NCI-H774 (cell line): ENCODE measurements around the gene ALKBH5.

Source experiments
- DNase-seq: peaks from one replicate; lab custom pipeline; 2025; lab: John Stamatoyannopoulos, UW

Gene ALKBH5

DNA sequence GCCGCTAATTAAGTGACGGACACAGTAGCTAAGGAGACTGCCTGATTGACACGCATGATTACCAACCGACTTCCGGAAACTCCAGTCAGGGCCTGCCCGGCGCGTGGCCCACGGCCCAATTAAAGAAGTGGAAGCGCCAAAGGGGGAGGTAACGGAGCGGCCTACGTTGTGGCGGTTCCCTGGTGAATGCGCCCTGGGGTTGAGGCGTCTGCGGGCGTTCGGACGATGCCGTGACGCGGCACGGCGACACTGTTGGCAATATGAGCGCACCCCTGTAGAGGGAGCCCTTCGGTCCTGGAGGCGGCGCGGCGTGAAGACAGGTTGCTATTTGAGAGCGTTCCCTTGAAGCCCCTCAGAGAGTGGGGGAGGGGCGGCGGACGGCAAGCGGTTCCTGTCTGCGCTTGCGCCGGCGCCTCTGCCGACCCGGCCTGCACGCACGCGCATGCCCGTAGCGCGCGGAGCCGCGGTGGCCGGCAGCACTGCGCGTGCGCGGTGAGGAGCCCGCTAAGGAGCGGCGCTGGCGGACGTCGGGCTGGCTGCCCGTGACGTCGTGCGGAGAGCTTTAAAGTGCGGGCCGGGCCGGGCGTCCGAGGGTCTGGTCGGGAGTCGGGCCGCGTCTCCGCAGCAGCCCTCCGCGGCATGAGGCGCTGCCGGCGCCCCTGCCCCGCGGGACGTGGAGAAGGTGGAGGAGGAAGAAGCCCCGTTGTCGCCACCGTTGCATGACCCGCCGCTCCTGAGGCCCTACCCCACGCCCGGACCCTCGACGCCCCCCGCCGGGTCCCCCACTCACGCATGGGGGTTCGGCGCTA lies at the start of gene ALKBH5:
ALKBH5 (plus strand) TSS at position 495 of the 809 bp plus-strand sequence. CDS start 416 bp downstream, outside the sequence.
- peak; percentile 86 for DNase-seq

GRCh38 chr17:18136357-18136756 lies 47.3 kb upstream of the ALKBH5 start:
- DNase-seq = no peak

DNA sequence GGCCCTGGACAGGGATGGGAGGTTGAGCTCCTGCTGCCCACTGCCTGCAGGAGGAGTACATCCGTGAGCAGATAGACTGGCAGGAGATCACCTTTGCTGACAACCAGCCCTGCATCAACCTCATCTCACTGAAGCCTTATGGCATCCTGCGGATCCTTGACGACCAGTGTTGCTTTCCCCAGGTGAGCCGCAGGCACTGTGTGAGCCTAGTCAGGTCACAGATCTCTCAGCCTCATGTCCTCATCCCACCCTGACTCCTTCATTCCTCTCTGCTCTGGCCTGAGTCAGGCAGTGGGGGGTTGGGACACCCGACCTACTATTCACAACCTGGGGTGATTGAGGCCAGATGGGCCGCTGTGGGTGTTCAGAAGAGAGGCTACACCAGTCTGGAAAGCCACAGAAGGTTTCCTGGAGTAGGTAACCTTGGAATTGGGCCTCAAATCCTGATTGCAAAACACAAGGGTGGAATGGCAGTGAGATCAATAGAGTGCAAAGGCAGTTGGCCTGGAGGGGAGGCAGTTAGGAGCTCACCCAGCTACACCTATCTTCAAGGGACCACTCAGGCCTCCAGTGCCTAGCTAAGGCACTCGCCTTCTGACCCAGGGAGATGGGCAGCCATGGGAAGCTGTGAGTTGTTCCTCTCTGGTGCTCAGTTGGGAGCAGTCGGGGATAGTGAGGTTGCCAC lies 45.4 kb upstream of the ALKBH5 start:
- no peak for DNase-seq

DNA sequence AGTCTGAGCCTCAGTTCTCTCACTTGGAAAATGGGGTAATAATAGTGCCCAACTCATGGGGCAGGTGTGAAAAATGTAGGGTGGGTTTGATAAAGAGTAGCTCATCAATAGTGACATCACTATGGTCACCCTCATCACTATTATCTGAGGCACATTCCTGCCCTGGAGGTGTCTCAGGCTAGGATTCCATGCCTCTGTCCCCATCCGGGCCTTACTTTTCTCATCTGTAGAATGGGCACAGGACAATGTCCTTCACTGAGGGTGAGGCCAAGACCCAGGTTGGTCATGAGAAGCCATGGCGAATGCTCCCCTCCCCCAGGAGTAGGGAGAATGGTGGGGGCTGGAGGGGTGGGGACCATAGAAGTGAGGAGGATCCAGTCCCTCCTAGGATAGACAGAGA lies 44.5 kb upstream of the ALKBH5 start:
- DNase-seq = no peak

DNA sequence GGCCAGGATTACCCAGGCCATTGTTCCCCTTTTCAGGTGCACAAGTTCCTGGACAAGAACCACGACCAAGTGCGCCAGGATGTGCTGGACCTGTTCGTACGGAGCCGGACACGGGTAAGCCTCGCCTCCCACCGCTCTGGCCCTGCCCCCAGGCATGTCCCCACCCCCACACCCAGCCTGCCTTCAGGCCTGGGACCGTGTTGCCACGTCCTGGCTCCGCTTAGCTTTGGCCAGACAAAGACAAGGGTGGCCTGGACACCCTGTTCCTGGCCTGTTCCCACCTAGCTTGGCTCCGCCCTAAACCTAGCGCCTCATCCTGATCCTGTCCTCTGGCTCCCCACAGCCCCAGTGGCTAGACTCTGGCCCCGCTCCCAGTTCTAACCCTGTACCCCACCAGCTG lies 44.1 kb upstream of the ALKBH5 start:
- no peak for DNase-seq

DNA sequence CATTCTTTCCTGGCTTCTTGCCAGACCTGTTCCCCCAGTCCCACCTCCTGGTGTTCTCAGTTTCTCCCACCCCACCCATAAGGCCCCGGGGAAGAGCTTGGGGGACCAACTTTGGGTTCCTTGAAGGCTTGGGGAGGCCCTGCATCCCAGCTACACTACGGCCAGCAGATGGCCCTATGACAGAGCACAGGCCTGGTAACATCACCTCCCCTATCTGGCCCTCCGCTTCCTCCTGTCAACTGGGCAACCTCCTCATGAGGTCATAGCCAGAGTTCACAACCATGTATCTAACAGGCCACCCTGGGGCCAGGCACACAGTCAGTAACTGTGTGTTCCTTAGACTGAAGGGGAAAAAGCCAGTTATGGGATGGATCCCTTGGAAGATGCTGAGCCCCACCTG lies 43.7 kb upstream of the ALKBH5 start:
- DNase-seq = no peak

GRCh38 chr17:18140648-18141047 lies 43.0 kb upstream of the ALKBH5 start:
- no peak for DNase-seq

- no peak for DNase-seq
Measured at GRCh38 chr17:18141210-18141803, 42.3 kb upstream of the ALKBH5 start.

DNA sequence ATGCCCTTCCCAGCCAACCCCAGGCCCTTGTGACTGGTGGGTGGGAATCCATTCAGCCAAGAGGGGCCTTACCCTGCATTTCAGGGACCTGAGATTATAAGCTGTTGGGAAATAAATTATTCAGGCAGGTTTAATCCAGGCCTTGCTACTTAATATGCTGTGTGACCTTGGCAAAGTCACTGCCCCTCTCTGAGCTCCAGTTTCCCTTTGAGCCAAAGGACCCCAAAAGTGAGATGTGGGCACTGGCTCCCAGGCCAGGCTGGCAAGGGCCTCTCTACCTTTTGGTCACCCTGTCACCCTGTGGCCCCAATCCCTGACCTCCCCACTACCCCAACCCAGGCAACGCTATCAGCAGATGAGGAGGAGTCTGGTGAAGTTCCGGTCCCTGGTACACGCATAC lies 41.2 kb upstream of the ALKBH5 start:
- DNase-seq = no peak

GRCh38 chr17:18143044-18143936 lies 40.3 kb upstream of the ALKBH5 start:
- no peak for DNase-seq

- DNase-seq = no peak
Measured at GRCh38 chr17:18144261-18144660, 39.4 kb upstream of the ALKBH5 start.

DNA sequence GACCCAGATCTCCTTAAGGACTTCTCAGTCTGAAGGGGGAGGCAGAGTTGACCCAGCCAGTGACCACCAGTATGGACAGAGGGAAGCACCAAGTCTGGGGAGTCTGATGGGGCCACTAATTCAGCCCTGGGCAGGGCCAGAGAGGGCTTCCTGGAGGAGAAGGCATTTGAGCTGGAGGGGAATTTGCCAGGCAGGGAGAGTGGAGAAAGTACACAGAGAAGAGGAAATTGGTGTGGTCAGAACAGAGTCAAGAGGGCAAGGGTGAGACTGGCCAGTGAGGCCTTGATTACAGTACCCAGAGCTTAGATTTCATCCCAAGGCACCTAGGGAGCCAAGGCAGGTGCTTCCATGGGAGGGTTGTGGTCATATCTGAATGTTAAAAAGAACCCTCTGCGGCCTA lies 38.8 kb upstream of the ALKBH5 start:
- no peak for DNase-seq

- no peak for DNase-seq
Measured at GRCh38 chr17:18145811-18146210, 37.8 kb upstream of the ALKBH5 start.

DNA sequence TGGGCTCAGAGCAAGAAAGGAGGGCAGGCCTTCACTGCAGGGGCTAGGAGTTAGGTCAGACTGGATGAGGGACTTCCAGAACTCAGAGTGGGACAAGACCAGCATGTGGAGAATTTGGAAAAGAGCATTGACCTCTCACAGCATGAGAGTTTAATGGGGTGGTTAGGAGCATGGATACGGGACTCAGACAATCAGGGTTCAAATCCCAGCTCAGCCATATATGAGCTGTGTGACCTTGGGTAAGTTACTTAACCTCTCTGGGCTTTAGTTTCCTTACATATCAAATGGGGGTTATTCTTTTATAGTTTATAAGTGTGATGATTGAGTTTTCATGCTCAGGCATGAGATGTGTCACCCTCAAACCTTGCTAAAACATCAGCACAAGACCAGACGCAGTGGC lies 37.4 kb upstream of the ALKBH5 start:
- DNase-seq = no peak

GRCh38 chr17:18146980-18147379 lies 36.6 kb upstream of the ALKBH5 start:
- no peak for DNase-seq

GRCh38 chr17:18148586-18148985 lies 35.0 kb upstream of the ALKBH5 start:
- DNase-seq = no peak

GRCh38 chr17:18151290-18151689 lies 32.3 kb upstream of the ALKBH5 start:
- no peak for DNase-seq

DNA sequence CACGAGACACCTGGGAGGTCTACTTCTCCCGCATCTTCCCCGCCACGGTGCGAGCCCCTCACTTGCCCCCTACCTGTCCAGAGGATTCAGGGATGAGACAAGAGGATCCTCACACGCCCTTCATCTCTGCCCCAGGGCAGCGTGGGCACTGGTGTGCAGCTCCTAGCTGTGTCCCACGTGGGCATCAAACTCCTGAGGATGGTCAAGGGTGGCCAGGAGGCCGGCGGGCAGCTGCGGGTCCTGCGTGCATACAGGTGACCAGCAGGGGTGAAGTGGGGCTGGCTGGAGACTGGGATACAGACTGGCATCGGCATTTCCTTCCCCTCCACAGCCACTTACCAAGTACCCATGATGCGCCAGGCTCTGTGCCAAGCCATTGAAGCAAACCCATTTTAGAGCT lies 28.4 kb upstream of the ALKBH5 start:
- no peak for DNase-seq

- no peak for DNase-seq
Measured at GRCh38 chr17:18156171-18156975, 27.3 kb upstream of the ALKBH5 start.

GRCh38 chr17:18156976-18157280 lies 26.7 kb upstream of the ALKBH5 start:
- no peak for DNase-seq

DNA sequence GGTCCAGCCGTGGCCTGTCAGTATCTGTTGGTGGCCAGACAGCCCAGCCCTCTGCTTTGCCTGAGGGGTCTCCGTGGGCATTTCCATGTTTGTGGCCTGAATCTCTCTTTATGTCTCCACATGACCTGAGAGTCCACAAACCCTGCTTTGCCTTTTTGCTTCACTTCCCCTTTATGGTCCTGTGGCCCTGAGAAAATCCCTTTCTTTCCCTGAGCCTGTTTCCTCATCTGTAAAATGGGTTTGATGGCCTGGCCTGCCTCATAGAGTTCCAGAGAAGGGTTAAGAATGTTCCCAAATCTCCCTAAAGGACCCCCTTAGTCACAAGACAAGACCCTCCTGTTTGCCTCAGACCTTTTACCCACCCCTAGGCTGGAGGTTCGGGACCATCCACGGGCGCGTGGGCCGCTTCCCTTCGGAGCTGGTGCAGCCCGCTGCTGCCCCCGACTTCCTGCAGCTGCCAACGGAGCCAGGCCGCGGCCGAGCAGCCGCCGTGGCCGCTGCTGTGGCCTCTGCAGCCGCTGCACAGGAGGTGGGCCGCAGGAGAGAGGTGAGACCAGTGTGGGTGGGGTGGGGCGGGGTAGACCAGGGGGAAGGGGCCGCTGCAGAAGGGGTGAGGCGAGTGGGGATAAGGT lies 26.2 kb upstream of the ALKBH5 start:
- DNase-seq = no peak
